ENCODE results near the gene TBPL1.

TBPL1 gene

DNA sequence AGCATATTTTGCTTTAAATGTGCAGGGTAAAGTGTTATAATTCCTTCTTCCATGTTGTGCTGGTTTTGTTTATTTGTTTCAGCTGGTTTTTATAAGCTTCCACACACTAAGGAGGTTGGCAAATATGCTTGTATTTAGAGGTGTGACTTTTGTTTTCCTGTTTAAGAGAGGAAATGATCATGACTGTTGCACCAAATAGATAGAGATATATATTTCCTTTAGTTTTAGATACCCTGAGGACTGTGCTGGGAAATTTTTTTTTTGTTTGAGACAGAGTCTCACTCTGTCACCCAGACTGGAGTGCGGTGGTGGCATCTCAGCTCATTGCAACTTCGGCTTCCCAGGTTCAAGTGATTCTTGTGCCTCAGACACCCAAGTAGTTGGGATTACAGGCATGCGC is 5.8 kb downstream of the TBPL1 start:
- DNase-seq (ENCODE audit: low read depth), result no peak
- H3K4me3 ChIP-seq (ENCODE audit: low read length), result no peak overlapping the region
- TF ChIP-seq, protein P1, sequence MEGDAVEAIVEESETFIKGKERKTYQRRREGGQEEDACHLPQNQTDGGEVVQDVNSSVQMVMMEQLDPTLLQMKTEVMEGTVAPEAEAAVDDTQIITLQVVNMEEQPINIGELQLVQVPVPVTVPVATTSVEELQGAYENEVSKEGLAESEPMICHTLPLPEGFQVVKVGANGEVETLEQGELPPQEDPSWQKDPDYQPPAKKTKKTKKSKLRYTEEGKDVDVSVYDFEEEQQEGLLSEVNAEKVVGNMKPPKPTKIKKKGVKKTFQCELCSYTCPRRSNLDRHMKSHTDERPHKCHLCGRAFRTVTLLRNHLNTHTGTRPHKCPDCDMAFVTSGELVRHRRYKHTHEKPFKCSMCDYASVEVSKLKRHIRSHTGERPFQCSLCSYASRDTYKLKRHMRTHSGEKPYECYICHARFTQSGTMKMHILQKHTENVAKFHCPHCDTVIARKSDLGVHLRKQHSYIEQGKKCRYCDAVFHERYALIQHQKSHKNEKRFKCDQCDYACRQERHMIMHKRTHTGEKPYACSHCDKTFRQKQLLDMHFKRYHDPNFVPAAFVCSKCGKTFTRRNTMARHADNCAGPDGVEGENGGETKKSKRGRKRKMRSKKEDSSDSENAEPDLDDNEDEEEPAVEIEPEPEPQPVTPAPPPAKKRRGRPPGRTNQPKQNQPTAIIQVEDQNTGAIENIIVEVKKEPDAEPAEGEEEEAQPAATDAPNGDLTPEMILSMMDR (IDR thresholded peaks at IDR 0.05; ENCODE audit: insufficient read depth, low read depth, low read length, missing control alignments), result no peak

GRCh38 chr6:133959667-133960368 is 6.8 kb downstream of the TBPL1 start:
- no peak overlapping the region for H3K4me3 ChIP-seq (ENCODE audit: low read length)
- DNase-seq (ENCODE audit: low read depth), result no peak
- TF ChIP-seq, protein P1 (IDR thresholded peaks at IDR 0.05; ENCODE audit: insufficient read depth, low read depth, low read length, missing control alignments), result no peak

DNA sequence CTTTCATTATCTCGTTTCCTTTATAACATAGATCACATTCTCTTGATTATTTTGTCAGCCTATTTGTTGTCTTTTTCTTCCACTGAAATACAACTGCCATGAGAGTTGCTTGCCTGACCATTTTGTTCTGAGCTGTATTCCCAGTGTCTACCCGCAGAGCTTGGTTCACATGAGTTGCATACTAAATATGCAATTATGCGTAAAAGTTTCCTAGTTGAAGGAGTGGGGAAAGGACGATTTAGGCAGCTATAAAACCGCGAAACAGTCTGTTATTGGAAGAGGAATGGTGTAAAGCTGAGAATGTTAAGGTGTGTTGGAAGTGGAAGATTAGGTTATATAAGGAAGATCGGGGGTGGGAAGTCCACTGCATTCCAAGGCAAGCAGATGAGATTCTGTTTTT is 8.8 kb downstream of the TBPL1 start:
- no peak for DNase-seq (ENCODE audit: low read depth)
- TF ChIP-seq, protein P1 (IDR thresholded peaks at IDR 0.05; ENCODE audit: insufficient read depth, low read depth, low read length, missing control alignments), result no peak
- no peak overlapping the region for H3K4me3 ChIP-seq (ENCODE audit: low read length)

DNA sequence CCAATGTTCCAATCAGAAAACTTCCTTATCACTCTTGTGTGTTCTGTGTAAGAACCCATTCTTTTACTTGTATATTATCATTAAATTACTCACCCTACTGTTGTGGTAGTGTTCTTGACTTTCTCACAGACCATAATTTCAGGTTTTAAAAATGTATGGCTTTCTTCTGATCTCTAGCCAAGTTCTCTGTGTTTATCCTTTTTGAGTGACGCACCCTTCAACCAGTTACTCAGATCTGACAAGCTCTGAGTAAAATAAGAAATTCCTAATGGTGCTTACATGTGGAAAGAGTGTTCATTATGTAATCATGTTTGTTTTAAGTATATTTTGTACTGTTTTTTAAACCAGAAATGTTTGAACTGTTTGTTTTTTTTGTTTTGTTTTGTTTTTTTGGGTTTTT is 11.0 kb downstream of the TBPL1 start:
- TF ChIP-seq, protein P1 (IDR thresholded peaks at IDR 0.05; ENCODE audit: insufficient read depth, low read depth, low read length, missing control alignments), result no peak
- H3K4me3 ChIP-seq (ENCODE audit: low read length), result no peak overlapping the region
- peak; percentile 91 for DNase-seq (ENCODE audit: low read depth)

DNA sequence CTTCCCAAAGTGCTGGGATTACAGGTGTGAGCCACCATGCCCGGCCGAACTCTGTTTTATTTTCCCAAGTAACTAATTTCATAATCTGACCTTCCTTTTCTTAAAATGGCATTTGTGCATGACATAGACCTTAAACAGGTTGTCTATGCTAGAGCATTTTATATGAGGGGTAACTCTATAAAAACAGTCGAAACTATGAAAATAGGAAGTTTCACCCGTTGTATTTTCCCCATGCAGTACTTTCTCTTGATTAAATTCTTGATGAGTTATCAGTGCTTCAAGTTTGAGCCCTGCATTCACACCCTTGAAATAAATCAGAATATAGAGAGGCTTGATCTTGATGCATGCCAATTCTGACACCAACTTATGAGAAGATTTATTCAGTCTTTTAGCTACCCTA is 11.7 kb downstream of the TBPL1 start:
- DNase-seq (ENCODE audit: low read depth), result no peak
- no peak overlapping the region for H3K4me3 ChIP-seq (ENCODE audit: low read length)
- TF ChIP-seq, protein P1 (IDR thresholded peaks at IDR 0.05; ENCODE audit: insufficient read depth, low read depth, low read length, missing control alignments), result no peak

DNA sequence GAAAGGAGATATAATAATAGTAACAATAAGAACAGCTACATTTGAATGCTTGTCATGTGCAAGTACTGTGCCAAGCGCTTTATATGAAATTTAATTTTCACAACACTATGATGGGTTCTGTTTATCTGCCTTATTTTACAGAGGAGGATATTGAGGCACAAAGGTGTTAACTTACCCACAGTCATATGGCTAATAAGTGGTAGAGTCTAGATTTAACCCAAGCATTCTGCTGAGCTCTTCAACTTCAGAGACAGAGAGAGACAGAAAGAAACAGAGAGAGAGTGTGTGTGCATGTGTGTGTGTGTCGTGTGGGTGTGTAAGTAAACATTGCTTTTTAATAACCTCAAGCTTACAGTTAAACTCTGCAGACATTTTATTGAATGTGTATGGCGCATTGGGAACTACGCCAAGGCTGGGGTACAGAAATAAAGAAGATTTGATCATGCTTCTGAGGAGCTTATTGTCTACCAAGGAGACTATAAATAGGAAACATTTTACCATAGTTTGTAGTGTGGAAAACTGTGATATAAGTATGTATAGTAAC is 12.9 kb downstream of the TBPL1 start:
- no peak overlapping the region for H3K4me3 ChIP-seq (ENCODE audit: low read length)
- DNase-seq (ENCODE audit: low read depth), result no peak
- TF ChIP-seq, protein P1 (IDR thresholded peaks at IDR 0.05; ENCODE audit: insufficient read depth, low read depth, low read length, missing control alignments), result no peak
